Measurements from ENCODE around the gene ROPN1L.
A peak's percentile ranks its signal among the peaks of the same experiment; 100 is the strongest.
"Not testable (repeated sequence)": the region's sequence is repeated elsewhere in the genome, so short reads cannot be mapped to it uniquely, and the experiment has no call there.

ROPN1L gene

GRCh38 chr5:10441083-10441991, at the start of gene ROPN1L:
Gene ROPN1L, plus strand, starts transcription at chr5:10441879. Its CDS starts 289 bp downstream, at chr5:10442168.
- DNase-seq (ENCODE audit: low read depth in 2 of 2) = peak; percentile 46 to 70

GRCh38 chr5:10392567-10393328, 48.9 kb upstream of the ROPN1L start:
- not testable (repeated sequence) for DNase-seq (ENCODE audit: low read depth in 2 of 2)

GRCh38 chr5:10393491-10393890, 48.2 kb upstream of the ROPN1L start:
- DNase-seq (ENCODE audit: low read depth in 2 of 2) = no peak

GRCh38 chr5:10396552-10396951, 45.1 kb upstream of the ROPN1L start:
- DNase-seq (ENCODE audit: low read depth in 2 of 2) = no peak

GRCh38 chr5:10399839-10400238, 41.8 kb upstream of the ROPN1L start:
- DNase-seq (ENCODE audit: low read depth in 2 of 2) = no peak

GRCh38 chr5:10400411-10400810, 41.3 kb upstream of the ROPN1L start:
- no peak for DNase-seq (ENCODE audit: low read depth in 2 of 2)

GRCh38 chr5:10400831-10401230, 40.8 kb upstream of the ROPN1L start:
- DNase-seq (ENCODE audit: low read depth in 2 of 2) = no peak

- DNase-seq (ENCODE audit: low read depth in 2 of 2) = no peak
These were observed 40.2 kb upstream of the ROPN1L start for GRCh38 chr5:10401498-10401897.

- DNase-seq (ENCODE audit: low read depth in 2 of 2) = no peak
These were observed 37.9 kb upstream of the ROPN1L start for GRCh38 chr5:10403829-10404228.

GRCh38 chr5:10406651-10407050, 35.0 kb upstream of the ROPN1L start:
- no peak for DNase-seq (ENCODE audit: low read depth in 2 of 2)

GRCh38 chr5:10409504-10409903, 32.2 kb upstream of the ROPN1L start:
- DNase-seq (ENCODE audit: low read depth in 2 of 2) = no peak

GRCh38 chr5:10410662-10411061, 31.0 kb upstream of the ROPN1L start:
- DNase-seq (ENCODE audit: low read depth in 2 of 2) = no peak

GRCh38 chr5:10411336-10411735, 30.3 kb upstream of the ROPN1L start:
- DNase-seq (ENCODE audit: low read depth in 2 of 2) = no peak

- DNase-seq (ENCODE audit: low read depth in 2 of 2) = no peak
These were observed 24.8 kb upstream of the ROPN1L start for GRCh38 chr5:10416868-10417267.

GRCh38 chr5:10418654-10419345, 22.9 kb upstream of the ROPN1L start:
- no peak for DNase-seq (ENCODE audit: low read depth in 2 of 2)

GRCh38 chr5:10420468-10420867, 21.2 kb upstream of the ROPN1L start:
- DNase-seq (ENCODE audit: low read depth in 2 of 2) = no peak

- no peak for DNase-seq (ENCODE audit: low read depth in 2 of 2)
These were observed 20.7 kb upstream of the ROPN1L start for GRCh38 chr5:10420932-10421331.

- DNase-seq (ENCODE audit: low read depth in 2 of 2) = no peak
These were observed 19.6 kb upstream of the ROPN1L start for GRCh38 chr5:10421896-10422691.

GRCh38 chr5:10423022-10423421, 18.7 kb upstream of the ROPN1L start:
- DNase-seq (ENCODE audit: low read depth in 2 of 2) = no peak

GRCh38 chr5:10424124-10424731, 17.5 kb upstream of the ROPN1L start:
- no peak for DNase-seq (ENCODE audit: low read depth in 2 of 2)

GRCh38 chr5:10427201-10427600, 14.5 kb upstream of the ROPN1L start:
- no peak for DNase-seq (ENCODE audit: low read depth in 2 of 2)

Data from stimulated activated CD8-positive, alpha-beta memory T cell treated with anti-CD3 and anti-CD28 coated beads, Interleukin-7, amount 100 ng/mL, for 4 hours (primary cell).